H1 (cell line): ENCODE data around the gene MAPK9. TPM values are rescaled to one million over a fixed set of nuclear protein-coding genes. Genes with fewer than 3 reads are reported as not detected.

Source experiments
- ASH2L ChIP-seq: fragments of 200-600, 300-600 bp; sonication (generic); IDR thresholded peaks from one replicate; pipeline ENCODE4 v1.7.1; 2017; ENCODE audit warnings: low read length
- BCL11A ChIP-seq, 2 experiments: IDR thresholded peaks; one replicate each; pipeline ENCODE4 v1.6.1; 2011; ENCODE audit warnings: low read depth in 2 of 2, low read length in 2 of 2, mild to moderate bottlenecking in 2 of 2
- GABPA ChIP-seq: IDR thresholded peaks from 2 replicates; pipeline ENCODE4 v1.6.1; 2011; ENCODE audit warnings: mild to moderate bottlenecking, low read length, moderate library complexity, borderline replicate concordance; ENCODE audit not compliant: insufficient read depth
- JUND ChIP-seq: IDR thresholded peaks from 2 replicates; pipeline ENCODE4 v1.6.1; 2011; ENCODE audit warnings: mild to moderate bottlenecking, improper control_type of control experiment, low read length
- POLR2A ChIP-seq, 2 experiments: IDR thresholded peaks; 1 replicate in 1 of 2; 2 replicates in 1 of 2; pipeline ENCODE4 v1.6.1; 2011; ENCODE audit warnings: low read depth in 2 of 2, low read length in 2 of 2, mild to moderate bottlenecking in 2 of 2; ENCODE audit errors: control extremely low read depth in 1 of 2
- SAP30 ChIP-seq: fragments of 300-600 bp; sonication (generic); IDR thresholded peaks from 2 replicates; pipeline ENCODE4 v1.7.1; 2012; ENCODE audit warnings: low read length, moderate library complexity, mild to moderate bottlenecking, inconsistent platforms; ENCODE audit not compliant: insufficient read depth, insufficient replicate concordance
- TAF1 ChIP-seq: IDR thresholded peaks from 2 replicates; pipeline ENCODE4 v1.6.1; 2011; ENCODE audit warnings: mild to moderate bottlenecking, low read depth, low read length
- USF2 ChIP-seq: IDR thresholded peaks from 2 replicates; pipeline ENCODE4 v1.6.1; 2011; ENCODE audit warnings: low read length, improper control_type of control experiment
- polyA plus RNA-seq, 7 experiments: library from polyadenylated mRNA; depleted of rRNA in 3 of 7; stranded (reverse) in 5 of 7; unstranded in 2 of 7; fragments of >200 nt in 5 of 7; fragments of 200-250 nt in 2 of 7; gene quantifications; 1 replicate in 5 of 7; 2 replicates in 1 of 7; 4 replicates in 1 of 7; pipeline versions ENCODE4 v1.2.1 to v1.2.3, GENCODE V29; 2011 to 2013; ENCODE audit warnings: missing spikeins in 2 of 7, mixed read lengths in 2 of 7
- total RNA-seq: library from RNA; stranded (reverse); fragmentation: NEBNext Ultra II Directional; extraction: Animal tissue kit (Norgen Biotek cat#: 25700); gene quantifications from 2 replicates; pipeline ENCODE4 v1.2.1, GENCODE V29; 2021

The MAPK9 gene
- total and polyA plus RNA-seq, 2 of the 8 experiments (the other 6 are each of a cell fraction or from before 2014, with no cell fraction given): 22.3 to 43.7 TPM

- TF ChIP-seq USF2 (no peak), SAP30 (no peak), BCL11A (IDR thresholded peaks at IDR 0.05; ENCODE audit: low read depth in 2 of 2, low read length in 2 of 2) (no peak), TAF1 (no peak), JUND (no peak), ASH2L (no peak), GABPA (no peak), POLR2A (IDR thresholded peaks at IDR 0.05; ENCODE audit: control extremely low read depth in 1 of 2, low read depth in 2 of 2, low read length in 2 of 2) (no peak)
- TF ChIP-seq, all 59 proteins: peak for 0
Observed at GRCh38 chr5:180294411-180294810, 2.5 kb upstream of the MAPK9 start (continued).
